GM21423 (cell line): ENCODE results near the gene SMIM9.
"Not testable (repeated sequence)": the region's sequence is repeated elsewhere in the genome, so short reads cannot be mapped to it uniquely, and the experiment has no call there.

Experiments
- ATAC-seq: cut with Tn5 transposase; IDR thresholded peaks from one replicate; pipeline ENCODE4 v1.9.1; 2021; ENCODE audit warnings: mild to moderate bottlenecking, moderate library complexity; ENCODE audit not compliant: unreplicated experiment

SMIM9 gene

DNA sequence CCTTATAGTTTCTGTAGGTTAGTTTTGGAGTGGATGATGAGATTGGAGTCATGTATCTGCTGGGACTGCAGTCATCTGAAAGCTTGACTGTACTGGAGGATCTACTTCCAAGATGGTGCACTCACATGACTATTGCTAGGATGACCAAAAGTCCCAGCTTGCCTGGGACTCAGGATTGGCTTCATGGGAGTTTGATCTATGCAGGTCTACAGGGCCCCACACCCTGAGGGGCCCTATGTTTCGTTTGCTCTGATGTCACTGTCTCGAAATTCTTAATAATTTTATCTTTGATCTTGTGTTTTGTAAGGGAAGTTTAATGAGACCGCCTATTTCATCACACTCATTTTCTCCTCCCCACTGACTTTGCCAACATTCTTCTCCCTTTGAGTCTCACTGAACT lies at the start of gene SMIM9:
SMIM9 (minus strand) TSS at position 101 of the 400 bp plus-strand sequence. CDS start 3,806 bp downstream, outside the sequence.
- ATAC-seq = no peak

DNA sequence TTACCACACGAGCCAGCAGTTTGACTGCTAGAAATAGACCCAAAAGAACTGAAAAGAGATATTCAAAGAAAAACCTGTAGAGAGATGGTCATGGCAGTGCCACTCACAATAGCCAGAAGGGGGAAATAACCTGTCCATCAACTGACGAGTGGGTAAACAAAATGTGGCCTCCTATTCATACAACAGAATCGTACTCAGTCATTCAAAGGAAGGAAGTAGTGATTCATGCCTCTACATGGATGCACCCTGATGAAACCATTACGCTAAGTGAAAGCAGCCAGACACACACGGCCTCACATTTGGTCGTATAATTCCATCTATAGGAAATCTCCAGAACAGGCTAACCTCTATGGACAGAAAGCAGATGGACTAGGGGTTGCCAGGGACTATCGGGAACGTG lies 49.6 kb upstream of the SMIM9 start:
- not testable (repeated sequence) for ATAC-seq

GRCh38 chrX:154873329-154873728 lies 38.9 kb upstream of the SMIM9 start:
- no peak for ATAC-seq

DNA sequence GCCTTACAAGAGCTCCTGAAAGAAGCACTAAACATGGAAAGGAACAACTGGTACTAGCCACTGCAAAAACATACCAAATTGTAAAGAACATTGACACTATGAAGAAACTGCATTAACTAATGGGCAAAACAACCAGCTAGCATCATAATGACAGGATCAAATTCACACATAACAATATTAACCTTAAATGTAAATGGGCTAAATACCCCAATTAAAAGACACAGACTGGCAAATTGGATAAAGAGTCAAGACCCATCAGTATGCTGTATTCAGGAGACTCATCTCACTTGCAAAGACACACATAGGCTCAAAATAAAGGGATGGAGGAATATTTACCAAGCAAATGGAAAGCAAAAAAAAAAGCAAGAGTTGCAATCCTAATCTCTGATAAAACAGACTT lies 34.1 kb upstream of the SMIM9 start:
- not testable (repeated sequence) for ATAC-seq

DNA sequence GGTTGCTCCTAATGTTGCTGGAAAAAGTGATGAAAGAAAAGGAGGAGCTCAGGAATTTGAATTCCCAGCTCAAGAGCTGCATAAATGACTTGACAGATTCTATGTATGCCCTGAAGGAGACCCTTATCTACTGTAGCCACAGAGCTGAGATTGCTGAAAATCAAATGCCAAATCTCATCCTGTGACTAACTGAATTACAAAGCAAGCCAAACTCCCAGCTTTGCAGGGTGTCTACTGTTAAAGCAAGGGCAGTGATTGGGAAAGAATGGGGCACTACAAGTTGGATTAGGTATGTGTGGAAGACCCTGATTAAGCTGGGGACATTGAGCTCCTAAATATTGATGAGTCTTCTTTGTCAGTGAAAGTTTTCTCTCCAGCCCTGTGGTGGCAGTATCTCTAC lies 20.8 kb upstream of the SMIM9 start:
- no peak for ATAC-seq

GRCh38 chrX:154850957-154851611 lies 16.6 kb upstream of the SMIM9 start:
- no peak for ATAC-seq

DNA sequence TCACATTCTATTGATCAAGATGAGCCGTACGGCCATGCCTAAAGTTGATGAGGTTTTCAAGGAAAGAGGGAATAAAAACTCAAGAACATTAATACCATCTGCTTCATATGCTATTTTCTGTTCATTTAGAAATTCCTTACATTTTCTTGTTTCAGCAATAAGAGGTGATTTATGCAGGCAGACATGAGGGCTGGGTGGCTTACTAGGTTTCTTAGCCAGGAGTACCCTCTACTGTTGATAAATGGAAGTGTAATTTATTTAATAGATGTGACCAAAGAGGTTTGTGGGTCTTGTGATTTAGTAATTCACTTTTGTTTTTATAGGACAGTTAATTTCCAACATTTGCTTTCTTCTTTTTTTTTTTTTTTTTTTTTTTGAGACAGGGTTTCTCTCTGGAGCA lies 6.4 kb upstream of the SMIM9 start:
- no peak for ATAC-seq

DNA sequence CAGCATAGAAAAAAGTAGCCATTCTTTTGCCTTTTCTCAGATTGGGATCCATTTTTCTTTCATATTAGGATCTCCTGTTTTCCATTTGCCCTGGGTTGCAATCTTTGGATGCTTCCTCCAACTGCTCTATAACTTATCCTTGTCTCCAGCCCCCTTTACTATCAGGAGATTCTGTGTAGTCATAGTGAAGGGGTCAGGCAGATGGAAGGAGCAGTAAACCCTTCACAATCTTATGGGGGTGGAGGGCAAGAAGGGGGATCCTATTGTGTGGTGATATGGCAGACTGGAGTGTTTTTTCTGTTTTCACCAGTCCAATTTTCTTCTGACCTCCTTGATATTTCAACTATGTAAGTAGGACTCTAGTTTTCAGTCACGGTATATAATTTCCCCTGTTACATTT lies 1.7 kb upstream of the SMIM9 start:
- no peak for ATAC-seq

DNA sequence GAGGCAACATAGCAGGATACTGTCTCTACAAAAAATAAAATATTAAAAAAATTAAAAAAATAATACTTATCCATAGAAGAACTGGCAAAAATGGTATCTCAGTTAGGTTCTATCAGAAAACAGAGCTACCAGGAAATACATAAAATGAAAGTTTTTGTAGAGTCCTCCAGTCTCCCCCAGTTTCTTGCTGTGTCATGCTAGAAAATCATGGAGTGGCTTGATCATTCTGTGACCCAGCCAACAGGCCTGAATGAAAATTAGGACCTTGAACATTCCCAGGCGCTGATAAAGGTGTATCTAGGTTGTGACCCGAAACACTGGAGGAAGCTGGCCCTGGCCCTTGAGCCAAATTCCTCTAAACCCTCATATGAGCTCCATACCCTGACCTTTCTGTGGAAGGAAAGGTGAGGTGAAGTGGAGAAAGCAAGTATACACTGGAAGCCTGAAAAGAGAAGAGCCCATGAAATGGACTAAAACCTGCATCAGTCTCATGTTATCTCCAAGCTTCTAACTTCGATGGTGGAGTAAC lies 652 bp downstream of the SMIM9 start:
- ATAC-seq = no peak

DNA sequence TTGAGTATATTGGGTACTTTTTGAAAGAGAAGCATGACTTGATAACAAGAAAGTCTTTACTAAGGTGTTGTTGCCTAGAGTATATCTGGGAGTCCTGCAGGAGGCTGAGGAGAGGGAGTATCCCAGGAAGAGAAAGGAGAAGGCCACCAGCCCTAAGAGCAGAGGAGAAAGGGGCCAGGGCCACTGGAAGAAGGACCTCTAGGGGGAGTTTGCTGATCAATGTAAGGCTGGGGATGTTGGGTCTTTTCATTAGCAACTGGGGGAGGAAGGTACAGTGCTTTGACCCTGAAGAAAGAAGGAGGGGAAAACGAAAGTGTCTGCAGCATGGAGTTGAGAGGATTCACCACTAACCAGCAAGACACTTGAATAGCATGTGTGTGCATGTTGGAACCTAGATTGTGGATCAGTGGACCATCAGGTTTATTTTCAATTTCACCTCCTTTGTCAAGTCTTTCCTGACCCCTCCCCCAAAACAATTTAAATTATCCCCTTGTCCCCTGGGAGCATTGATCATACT lies 4.5 kb downstream of the SMIM9 start:
- ATAC-seq = no peak

DNA sequence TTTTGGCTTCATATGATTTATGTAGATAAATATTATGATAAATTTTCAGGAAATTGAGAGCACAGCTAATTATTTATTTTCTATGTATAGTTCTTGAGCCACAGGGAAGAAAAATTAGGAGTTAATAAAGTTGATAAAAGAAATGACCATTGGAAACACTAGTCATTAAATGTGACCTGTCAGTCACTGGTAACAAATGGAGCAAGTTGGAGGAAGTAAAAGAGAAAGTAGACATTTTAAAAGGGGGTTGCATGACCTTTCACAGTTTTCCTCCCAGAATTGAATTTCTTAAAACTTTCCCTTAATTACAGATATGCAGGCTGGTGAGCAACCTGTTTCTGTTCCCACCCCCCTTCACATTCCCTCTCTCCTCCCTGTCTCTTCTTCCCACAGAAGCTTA lies 5.3 kb downstream of the SMIM9 start:
- ATAC-seq = no peak

DNA sequence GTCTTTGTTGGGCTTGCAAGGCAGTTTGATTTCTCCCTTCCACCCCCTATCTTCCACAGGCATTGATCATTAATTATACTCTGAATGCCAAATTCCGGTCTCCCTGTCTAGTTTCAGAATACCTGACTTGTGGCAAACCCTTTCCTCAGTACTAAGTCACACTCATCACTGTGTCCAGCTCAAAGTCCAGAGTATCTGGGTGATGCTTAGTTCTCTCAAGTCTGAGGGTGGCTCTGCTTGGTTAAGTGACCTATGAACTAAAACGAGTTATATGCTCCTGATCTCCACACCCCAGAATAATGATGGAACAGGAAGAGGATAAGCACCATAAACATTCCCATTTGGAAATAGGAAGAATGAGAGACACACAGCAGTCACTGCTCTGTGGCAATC lies 6.5 kb downstream of the SMIM9 start:
- no peak for ATAC-seq

DNA sequence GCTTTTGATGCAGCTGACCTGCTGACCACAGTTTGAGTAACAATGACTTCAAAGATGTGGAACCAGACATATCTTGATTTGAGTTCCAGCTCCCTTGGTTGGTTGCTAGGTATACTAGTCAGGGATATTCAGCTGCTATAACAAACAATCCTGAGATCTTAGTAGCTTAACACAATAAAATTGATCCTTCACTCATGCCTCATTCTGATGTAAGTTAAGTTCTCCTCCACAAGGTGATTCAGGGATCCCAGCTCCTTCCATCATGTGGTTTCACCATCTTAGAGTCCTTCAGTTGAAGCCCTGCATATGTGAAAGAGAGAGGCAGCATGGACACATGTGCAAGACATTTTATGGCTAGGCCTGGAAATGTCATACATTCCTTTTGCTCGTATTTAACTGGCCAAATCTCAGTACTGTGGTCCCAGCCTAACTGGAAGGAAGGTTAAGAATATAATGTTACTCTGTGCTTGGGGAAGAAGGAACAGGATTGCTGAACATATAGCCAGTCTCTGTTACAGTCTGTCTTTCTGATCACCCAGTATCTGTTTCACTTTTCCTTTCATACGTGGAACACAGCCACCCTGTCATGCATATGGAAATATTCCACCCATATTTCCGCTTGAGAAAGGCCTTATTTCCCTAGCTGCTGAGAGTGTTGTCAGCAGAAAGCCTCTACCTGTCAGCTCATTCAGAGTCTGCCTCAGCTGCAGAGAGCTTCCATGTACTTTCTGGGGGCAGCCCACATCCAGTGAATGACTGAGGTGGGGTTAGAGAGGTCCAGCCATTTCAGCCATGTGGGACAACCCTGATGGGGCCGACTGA lies 7.1 kb downstream of the SMIM9 start:
- peak; percentile 95 for ATAC-seq

DNA sequence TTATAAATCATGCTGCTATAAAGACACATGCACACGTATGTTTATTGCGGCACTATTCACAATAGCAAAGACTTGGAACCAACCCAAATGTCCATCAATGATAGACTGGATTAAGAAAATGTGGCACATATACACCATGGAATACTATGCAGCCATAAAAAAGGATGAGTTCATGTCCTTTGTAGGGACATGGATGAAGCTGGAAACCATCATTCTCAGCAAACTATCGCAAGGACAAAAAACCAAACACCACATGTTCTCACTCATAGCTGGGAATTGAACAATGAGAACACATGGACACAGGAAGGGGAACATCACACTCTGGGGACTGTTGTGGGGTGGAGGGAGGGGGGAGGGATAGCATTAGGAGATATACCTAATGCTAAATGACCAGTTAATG lies 8.9 kb downstream of the SMIM9 start:
- ATAC-seq = not testable (repeated sequence)

DNA sequence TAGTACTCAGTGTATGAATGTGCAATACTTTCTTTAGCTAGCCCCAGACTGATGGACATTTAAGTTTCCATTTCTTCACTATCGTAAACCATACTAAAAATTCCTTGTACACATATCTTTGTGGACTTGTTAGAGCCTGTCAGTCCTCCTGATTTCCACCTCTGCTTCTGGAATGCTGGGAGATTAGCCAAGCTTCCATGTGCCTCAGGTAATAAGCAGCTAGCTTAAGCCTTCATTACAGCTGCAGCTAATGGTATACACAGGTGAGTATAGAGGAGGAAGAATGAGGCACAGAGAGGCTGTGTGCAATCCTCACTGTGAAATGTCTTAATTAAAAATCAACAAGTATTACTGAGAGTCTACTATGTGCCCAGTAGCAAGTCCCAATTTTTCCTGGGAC lies 9.8 kb downstream of the SMIM9 start:
- ATAC-seq = no peak

- ATAC-seq = no peak
Observed at GRCh38 chrX:154822029-154822428, 12.4 kb downstream of the SMIM9 start.

GRCh38 chrX:154821523-154821922 lies 12.9 kb downstream of the SMIM9 start:
- ATAC-seq = no peak

- no peak for ATAC-seq
Observed at GRCh38 chrX:154819771-154820341, 14.6 kb downstream of the SMIM9 start.

DNA sequence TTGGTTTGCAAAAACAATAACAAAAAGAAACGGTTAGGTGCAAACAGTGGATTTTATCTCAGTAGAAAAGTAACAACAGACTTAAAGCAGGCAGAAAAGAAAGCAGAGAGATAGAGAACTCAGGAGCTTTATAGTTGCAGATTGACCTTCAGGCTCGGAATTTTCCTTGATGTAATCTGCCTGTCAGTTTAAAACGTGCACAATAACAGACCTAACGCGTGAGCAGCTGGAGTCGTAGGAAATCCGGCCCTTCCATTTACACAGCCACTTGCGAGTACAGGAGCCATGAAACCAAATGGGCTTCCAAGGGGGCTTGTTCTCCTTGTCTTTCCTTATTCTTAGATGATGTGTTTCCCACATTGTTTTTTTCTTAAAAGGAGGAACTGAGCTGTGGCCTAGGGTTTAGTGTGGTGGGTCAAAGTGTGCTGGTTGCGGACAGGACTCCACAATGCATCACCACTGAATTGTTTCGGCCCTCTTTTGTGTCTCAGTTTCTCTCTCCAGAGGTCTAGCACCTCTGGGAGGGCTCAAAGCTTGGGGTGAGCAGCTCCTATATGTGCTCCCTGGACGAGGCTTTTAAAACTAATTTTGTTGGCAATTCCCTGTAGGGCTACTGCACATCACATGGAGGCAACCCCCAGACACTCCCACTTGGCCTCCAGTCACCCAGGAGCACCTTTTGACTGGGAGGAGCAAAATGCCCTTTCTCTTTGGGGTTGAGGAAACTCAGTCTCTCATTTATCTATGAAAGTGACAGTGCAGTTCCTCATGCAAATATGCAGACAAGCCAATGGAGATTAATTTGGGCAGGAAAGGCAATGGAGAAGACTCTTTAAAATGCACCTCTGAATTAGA lies 15.3 kb downstream of the SMIM9 start:
- no peak for ATAC-seq

DNA sequence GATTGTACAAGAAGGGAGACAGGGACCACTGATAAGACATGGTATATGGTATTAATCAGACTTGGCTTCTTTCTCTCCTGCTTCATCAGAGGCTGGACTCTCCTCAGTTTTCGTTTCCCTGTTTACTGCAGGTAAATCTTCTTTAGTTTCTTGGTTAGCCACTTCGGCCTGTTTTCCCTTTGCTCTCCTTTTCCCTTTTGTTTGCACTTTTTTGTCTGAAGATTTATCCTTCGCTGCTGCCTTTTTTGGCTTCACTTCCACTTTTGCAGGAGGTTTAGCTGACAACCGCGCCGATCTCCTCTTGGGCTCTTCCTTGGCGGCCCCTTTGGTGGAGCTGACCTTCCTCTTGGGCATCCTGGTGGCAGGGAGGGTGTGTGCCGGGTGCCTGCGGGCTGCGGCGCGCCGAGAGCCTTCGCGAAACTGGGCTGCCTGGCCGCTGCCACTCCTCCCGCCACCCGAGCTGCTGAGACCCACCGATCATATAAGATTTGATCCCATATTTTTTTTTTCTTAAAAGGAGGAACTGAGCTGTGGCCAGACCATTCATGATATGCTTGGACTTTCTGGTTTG lies 17.3 kb downstream of the SMIM9 start:
- ATAC-seq = not testable (repeated sequence)
